Prostate gland (tissue), 2 donors: ENCODE data around the gene NR2C2AP.

ENCODE experiments used
- POLR2A ChIP-seq: fragments of 450-650 bp; IDR thresholded peaks from one replicate; pipeline ENCODE4 v1.6.1; 2016; ENCODE audit warnings: antibody characterized with exemption, mild to moderate bottlenecking
- TF ChIP-seq, protein P1 (sequence below), 4 experiments: fragments of 200-600 bp in 2 of 4; fragments of 450-650 bp in 2 of 4; sonication (generic) in 2 of 4; IDR thresholded peaks; 1 replicate in 3 of 4; 2 replicates in 1 of 4; pipeline ENCODE4 v1.5.1; 2016 to 2019; ENCODE audit warnings: antibody characterized with exemption in 4 of 4, mild to moderate bottlenecking in 2 of 4, moderate library complexity in 2 of 4

DNA sequence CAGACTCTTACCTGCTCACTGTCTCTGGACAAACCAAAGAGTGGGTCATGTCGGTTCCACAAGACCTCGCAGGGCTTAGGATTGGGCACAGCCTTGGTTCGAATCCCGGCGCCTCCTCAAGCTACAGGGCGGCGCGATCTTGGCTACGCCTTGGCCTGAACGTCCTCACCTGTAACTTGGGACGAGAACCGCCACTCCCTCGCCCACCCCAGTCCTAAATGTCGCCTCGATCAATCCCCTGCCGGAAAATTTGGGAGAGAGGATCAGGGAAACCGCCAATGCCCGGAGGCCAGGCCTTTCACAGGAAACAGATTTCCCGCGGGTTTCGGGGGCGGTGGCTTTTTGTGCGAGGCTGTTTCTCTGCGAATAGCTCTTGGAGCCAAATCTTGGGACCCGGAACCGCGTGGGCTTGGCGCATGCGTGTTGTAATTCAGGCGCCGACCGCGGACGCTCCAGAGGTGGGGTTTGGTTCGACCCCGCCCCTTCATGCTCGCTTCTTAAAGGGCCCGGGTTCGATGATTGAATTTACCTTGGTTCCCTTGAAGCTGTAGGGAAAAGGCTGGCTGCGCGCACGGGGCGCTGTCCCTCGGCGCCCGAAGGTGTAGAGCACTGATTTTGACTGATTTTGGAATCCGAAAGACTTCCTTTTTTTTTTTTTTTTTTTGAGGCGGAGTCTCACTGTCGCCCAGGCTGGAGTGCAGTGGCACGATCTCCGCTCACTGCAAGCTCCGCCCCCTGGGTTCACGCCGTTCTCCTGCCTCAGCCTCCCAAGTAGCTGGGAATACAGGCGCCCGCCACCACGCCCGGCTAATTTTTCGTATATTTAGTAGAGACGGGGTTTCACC is at the start of gene NR2C2AP:
- TF ChIP-seq, protein P1, sequence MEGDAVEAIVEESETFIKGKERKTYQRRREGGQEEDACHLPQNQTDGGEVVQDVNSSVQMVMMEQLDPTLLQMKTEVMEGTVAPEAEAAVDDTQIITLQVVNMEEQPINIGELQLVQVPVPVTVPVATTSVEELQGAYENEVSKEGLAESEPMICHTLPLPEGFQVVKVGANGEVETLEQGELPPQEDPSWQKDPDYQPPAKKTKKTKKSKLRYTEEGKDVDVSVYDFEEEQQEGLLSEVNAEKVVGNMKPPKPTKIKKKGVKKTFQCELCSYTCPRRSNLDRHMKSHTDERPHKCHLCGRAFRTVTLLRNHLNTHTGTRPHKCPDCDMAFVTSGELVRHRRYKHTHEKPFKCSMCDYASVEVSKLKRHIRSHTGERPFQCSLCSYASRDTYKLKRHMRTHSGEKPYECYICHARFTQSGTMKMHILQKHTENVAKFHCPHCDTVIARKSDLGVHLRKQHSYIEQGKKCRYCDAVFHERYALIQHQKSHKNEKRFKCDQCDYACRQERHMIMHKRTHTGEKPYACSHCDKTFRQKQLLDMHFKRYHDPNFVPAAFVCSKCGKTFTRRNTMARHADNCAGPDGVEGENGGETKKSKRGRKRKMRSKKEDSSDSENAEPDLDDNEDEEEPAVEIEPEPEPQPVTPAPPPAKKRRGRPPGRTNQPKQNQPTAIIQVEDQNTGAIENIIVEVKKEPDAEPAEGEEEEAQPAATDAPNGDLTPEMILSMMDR (IDR thresholded peaks at IDR 0.05), result no peak
- no peak for TF ChIP-seq POLR2A
